Measurements from ENCODE around the gene KRT13.

DNA sequence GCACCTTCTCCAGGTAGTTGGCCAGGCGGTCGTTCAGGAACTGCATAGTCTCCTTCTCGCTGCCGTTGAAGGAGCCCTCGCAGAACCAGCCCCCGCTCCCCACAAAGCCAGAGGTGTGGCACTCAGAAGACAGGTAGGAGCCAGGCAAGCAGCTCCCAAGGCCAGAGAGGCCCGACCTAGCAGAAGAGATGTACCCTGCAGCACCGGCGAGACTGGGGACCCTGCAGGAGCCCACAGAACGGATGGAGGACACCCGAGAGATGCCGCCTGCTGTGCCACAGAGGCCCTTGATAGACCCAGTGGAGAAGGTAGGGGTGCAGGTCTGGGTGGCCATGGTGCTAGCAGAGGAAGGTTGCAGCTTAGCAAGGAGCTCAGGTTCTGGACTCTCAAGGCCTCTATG lies 15.9 kb downstream of the KRT13 start, which contains the start of gene KRT36:
- no peak for TF ChIP-seq EZH2 (IDR thresholded peaks at IDR 0.05; ENCODE audit: borderline replicate concordance, low read depth, low read length, poor library complexity, severe bottlenecking)
- TF ChIP-seq, protein P1, sequence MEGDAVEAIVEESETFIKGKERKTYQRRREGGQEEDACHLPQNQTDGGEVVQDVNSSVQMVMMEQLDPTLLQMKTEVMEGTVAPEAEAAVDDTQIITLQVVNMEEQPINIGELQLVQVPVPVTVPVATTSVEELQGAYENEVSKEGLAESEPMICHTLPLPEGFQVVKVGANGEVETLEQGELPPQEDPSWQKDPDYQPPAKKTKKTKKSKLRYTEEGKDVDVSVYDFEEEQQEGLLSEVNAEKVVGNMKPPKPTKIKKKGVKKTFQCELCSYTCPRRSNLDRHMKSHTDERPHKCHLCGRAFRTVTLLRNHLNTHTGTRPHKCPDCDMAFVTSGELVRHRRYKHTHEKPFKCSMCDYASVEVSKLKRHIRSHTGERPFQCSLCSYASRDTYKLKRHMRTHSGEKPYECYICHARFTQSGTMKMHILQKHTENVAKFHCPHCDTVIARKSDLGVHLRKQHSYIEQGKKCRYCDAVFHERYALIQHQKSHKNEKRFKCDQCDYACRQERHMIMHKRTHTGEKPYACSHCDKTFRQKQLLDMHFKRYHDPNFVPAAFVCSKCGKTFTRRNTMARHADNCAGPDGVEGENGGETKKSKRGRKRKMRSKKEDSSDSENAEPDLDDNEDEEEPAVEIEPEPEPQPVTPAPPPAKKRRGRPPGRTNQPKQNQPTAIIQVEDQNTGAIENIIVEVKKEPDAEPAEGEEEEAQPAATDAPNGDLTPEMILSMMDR (conservative IDR thresholded peaks at IDR 0.05; ENCODE audit: low read depth, low read length): no peak

Data from A673 (cell line).